ENCODE results near the gene ARHGAP45.

GRCh38 chr19:1111641-1112267 is 44.8 kb downstream of the ARHGAP45 start:
- TF ChIP-seq CHD1 (IDR thresholded peaks at IDR 0.05; ENCODE audit: low read depth, low read length), result no peak
- TF ChIP-seq POLR2AphosphoS5 (IDR thresholded peaks at IDR 0.05; ENCODE audit: low read depth, low read length), result no peak
- TF ChIP-seq, protein P1, sequence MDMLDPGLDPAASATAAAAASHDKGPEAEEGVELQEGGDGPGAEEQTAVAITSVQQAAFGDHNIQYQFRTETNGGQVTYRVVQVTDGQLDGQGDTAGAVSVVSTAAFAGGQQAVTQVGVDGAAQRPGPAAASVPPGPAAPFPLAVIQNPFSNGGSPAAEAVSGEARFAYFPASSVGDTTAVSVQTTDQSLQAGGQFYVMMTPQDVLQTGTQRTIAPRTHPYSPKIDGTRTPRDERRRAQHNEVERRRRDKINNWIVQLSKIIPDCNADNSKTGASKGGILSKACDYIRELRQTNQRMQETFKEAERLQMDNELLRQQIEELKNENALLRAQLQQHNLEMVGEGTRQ (IDR thresholded peaks at IDR 0.05; ENCODE audit: low read length), result no peak
- TF ChIP-seq NRF1 (IDR thresholded peaks at IDR 0.05; ENCODE audit: low read depth, low read length), result no peak
- no peak for TF ChIP-seq SIN3A (conservative IDR thresholded peaks at IDR 0.05 in 1 of 2, IDR thresholded peaks at IDR 0.05 in 1 of 2; ENCODE audit: low read depth in 1 of 2, low read length in 2 of 2)
